Measurements from ENCODE around the gene CLPTM1L.

CLPTM1L gene

DNA sequence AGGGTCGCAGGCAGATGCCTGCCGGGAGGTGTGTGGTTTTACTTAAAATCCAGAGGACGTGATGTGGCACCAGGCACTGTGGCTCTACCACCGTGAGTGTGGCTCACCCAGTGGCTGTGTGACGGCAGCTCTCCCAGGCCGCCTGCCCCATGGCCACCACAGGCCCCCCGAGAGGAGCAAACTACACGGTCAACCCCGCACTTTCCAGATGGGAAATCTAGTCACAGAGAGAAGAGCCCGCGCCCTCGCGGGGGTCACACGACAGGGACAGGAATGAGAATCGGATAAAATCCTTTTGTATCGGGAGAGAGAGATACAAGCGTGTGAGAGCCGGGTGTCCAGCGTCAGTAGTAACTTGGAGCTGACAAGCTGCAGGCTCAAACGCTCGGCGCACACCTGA is 74.5 kb downstream of the CLPTM1L start:
- DNase-seq = no peak

DNA sequence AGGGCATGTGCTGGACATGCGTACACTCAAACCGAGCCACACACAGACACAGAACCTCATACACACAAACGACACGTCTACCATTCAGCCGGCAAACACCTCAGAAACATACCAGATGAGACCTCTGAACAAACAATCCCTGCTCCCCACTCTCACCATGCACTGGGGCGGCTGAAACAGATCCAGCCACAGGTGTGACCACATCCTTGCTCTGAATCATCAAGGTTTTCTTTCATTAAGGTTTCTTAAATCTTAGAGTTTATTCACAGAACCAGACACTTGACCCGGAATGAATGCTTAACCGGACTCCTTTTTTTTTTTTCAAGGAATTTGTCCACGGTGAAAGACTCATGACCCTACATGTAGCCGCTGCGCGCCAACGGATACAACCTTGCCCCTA is 76.2 kb downstream of the CLPTM1L start:
- peak; percentile 69 for DNase-seq

DNA sequence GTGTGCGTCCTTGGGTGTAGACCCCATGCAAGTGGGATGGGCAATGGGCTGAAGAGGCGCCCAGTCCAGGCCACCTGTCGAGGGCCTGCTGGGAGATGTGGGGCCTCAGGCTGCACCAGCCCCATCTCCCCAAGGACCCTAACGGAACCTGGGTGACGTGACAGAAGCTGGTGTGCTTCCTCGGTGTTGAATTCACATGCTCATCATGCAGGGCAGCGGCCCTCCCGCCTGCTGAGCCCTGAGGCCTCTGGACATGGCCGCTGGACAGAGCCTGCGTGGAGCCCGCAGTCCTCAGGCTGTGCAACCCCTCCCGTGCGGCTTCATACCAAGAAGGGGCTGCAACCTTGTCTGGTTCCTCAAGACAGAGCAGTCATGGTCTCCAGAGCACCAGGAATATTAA is 76.8 kb downstream of the CLPTM1L start:
- DNase-seq = no peak
